NCI-H524 (cell line): ENCODE data around the gene MELK.
"Not testable (repeated sequence)": the region's sequence is repeated elsewhere in the genome, so short reads cannot be mapped to it uniquely, and the experiment has no call there.

Experiments used
- DNase-seq, 2 experiments: peaks; one replicate each; lab custom pipeline; 2025; lab: John Stamatoyannopoulos, UW

The MELK gene

GRCh38 chr9:36572515-36573418 lies at the start of gene MELK:
TSS of gene MELK (plus strand) at chr9:36572895. CDS start at chr9:36581682, 8,787 bp downstream.
- peak; percentile 73 to 76 for DNase-seq

GRCh38 chr9:36530224-36530623 lies 42.5 kb upstream of the MELK start:
- no peak for DNase-seq

GRCh38 chr9:36532353-36532752 lies 40.3 kb upstream of the MELK start:
- no peak for DNase-seq

GRCh38 chr9:36533726-36534125 lies 39.0 kb upstream of the MELK start:
- DNase-seq = not testable (repeated sequence)

- no peak for DNase-seq
These were observed 37.6 kb upstream of the MELK start for GRCh38 chr9:36535107-36535506.

- DNase-seq = no peak
These were observed 34.8 kb upstream of the MELK start for GRCh38 chr9:36537861-36538260.

GRCh38 chr9:36542355-36542754 lies 30.3 kb upstream of the MELK start:
- DNase-seq = no peak

GRCh38 chr9:36543916-36544315 lies 28.8 kb upstream of the MELK start:
- DNase-seq = no peak

- no peak for DNase-seq
These were observed 25.1 kb upstream of the MELK start for GRCh38 chr9:36547598-36547997.

GRCh38 chr9:36548454-36548853 lies 24.2 kb upstream of the MELK start:
- no peak for DNase-seq

GRCh38 chr9:36550135-36550534 lies 22.6 kb upstream of the MELK start:
- DNase-seq = no peak

GRCh38 chr9:36550631-36551098 lies 22.0 kb upstream of the MELK start:
- DNase-seq = not testable (repeated sequence)

GRCh38 chr9:36551129-36551528 lies 21.6 kb upstream of the MELK start:
- no peak for DNase-seq

GRCh38 chr9:36551910-36552309 lies 20.8 kb upstream of the MELK start:
- DNase-seq = no peak

- no peak for DNase-seq
These were observed 13.5 kb upstream of the MELK start for GRCh38 chr9:36559036-36559695.

GRCh38 chr9:36560771-36561170 lies 11.9 kb upstream of the MELK start:
- no peak for DNase-seq

- DNase-seq = not testable (repeated sequence)
These were observed 9.9 kb upstream of the MELK start for GRCh38 chr9:36562801-36563200.

- DNase-seq = no peak
These were observed 5.9 kb upstream of the MELK start for GRCh38 chr9:36566813-36567221.

- peak; percentile 20 to 34 for DNase-seq
These were observed 4.0 kb upstream of the MELK start for GRCh38 chr9:36568681-36569080.

- no peak for DNase-seq
These were observed 1.4 kb upstream of the MELK start for GRCh38 chr9:36571333-36571732.

- DNase-seq = not testable (repeated sequence)
These were observed 1.4 kb downstream of the MELK start for GRCh38 chr9:36574045-36574444.

- no peak for DNase-seq
These were observed 2.8 kb downstream of the MELK start for GRCh38 chr9:36575411-36575882.

- no peak for DNase-seq
These were observed 4.2 kb downstream of the MELK start for GRCh38 chr9:36576866-36577265.
